GM21619 (cell line): Measurements from ENCODE around the gene NCBP2.
"Not testable (repeated sequence)": the region's sequence is repeated elsewhere in the genome, so short reads cannot be mapped to it uniquely, and the experiment has no call there.

Experiments
- ATAC-seq: cut with Tn5 transposase; IDR thresholded peaks from one replicate; pipeline ENCODE4 v1.9.1; 2021; ENCODE audit not compliant: unreplicated experiment

NCBP2 gene

GRCh38 chr3:196968233-196969133 is 26.2 kb upstream of the NCBP2 start, which contains the start of gene PIGZ:
TSS of gene PIGZ (minus strand) at chr3:196968833. CDS start at chr3:196952031, 16,802 bp downstream.
- ATAC-seq: peak; percentile 56

DNA sequence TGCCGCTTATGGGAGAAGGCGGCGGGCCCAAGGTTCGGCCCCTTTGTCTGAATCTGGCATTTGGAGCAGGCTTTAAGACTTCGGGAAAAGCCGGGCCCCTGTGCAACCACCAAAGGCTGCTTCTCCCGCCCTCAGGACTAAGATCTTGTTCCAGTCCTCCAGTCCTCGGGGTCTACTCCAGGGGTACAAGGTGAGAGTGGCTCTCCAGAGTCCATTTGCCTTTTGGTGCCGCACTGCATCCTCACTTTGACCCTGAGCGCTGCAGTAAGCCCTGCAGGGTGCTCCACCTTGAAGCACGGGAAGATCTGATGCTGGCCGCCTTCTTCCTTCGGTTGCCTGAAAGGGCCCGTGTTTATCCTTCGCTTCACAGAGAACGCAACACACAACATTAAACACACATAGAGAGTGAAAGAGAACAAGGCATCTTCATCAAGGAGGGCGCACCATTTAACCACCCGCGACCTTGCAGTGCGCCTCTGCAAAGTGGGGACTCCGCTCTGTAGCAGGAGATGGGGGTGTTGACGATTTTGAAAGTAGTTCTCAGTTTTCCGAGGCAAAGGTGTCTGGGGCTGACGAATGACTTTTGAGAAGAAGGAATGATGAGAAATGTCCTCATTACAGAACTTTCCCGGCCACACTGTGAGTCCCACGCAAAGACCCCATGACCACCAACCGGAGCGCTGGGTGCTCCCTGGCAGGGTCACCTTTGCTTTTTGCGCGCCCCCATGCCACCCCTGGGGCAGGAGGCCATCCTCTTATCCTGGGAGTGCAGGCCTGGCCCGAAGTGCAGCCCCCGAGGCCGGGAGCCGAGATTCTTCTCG is 25.3 kb upstream of the NCBP2 start:
- ATAC-seq: no peak

- no peak for ATAC-seq
Observed at GRCh38 chr3:196966526-196967401, 24.4 kb upstream of the NCBP2 start.

DNA sequence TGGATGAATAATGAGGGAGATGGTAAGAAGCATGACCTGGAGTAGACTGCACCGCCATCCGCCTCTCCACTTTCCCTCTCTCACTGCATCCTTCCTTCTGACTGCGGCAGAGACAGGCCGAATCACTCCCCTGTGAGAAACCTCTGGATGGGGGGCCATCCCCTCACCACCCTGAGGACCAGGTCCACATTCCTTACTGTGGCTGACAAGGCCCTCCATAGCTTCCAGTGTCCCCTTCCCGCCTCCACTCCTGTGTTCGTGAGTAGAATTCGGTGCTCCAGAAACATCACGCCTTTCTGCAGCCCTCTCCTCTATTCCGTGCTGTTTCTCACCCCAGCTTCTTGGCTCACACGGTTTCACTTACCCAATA is 23.5 kb upstream of the NCBP2 start:
- no peak for ATAC-seq

DNA sequence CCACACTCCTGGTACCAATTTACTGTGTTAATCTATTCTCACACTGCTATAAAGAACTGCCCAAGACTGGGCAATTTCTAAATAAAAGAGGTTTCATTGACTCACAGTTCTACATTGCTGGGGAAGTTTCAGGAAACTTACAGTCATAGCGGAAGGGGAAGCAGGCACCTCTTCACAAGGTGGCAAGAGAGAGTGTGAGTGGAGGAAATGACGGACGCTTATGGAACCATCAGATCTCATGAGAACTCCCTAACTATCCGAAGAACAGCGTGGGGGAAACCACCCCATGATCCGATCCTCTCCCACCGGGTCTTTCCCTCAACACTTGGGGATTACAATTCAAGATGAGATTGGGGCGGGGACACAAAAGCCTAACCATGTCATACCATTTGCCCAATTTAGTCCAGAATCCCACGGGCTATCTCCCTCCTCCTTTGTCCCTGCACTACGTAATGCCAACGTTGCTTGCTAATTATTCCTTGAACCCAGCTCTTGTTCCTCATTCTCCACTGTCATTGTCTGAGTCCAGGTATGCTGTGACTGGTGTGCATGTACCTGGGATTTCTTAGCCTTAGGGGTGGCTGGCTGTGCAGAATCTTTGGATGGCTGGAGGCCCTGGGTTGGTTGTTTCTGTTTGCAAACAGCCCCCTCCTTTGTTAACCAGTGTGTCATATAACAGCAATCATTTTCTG is 22.9 kb upstream of the NCBP2 start:
- no peak for ATAC-seq

- ATAC-seq: no peak
Observed at GRCh38 chr3:196963631-196963953, 21.3 kb upstream of the NCBP2 start.

DNA sequence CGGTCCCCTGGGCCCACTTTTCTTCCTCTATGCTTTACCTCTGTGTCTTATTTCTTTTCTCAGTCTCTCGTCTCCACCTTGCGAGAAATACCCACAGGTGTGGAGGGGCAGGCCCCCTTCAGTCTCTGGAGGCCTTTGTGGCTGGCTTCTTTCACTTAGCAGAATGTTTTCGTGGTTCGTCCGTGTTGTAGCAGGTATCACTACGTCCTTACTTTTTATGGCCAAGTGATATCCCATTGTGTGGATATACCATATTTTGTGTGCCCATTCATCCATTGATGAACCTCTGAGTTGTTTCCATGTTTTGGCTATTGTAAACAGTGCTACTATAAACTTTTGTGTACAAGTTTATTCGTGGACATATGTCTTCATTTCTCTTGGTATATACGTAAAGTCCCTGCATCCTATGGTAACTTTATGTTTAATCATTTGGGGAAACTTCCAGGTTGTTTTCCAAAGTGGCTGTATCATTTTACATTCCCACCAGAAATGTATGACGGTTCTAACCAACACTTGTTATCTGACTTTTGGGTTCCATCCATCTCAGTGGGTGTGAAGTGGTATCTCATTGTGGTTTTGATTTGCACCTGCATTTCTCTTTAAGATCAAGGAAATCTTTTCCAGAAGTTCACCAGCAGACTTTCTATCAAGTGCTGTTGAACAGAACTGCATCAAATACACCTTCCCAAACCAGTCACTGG is 20.8 kb upstream of the NCBP2 start:
- ATAC-seq: no peak

- no peak for ATAC-seq
Observed at GRCh38 chr3:196962108-196962929, 20.0 kb upstream of the NCBP2 start.

DNA sequence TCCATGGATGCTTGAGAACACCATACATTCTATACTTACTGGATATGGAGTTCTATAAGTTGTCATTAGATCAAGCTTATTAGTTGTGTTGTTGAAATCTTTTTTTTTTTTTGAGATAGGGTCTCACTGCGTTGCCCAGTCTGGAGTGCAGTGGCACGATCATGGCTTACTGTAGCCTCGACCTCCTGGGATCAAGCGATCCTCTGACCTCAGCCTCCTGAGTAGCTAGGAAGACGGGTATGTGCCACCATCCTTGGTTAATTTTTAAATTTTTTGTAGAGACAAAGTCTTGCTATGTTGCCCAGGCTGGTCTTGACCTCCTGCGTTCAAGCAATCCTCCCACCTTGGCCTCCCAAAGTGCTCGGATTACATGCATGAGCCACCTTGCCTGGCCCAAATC is 12.5 kb upstream of the NCBP2 start:
- no peak for ATAC-seq

DNA sequence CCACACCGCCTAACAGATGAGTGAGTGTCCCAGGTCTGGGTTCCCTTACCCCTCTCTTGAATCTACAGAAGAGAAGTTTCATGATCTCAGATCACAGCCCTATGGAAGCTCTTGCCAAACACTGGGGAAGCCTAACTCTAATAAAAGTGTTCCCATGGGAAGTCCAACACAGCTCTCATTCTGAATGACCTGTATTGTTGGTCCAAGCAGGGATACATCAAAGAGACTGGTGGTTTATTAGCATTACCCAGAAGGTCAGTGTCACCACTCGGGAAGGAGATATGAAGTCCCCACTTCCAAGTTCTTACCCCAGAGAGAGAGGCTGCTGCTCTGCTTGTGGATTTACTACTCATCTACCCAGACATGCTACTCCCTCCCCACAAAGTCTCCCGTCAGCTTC is 9.0 kb upstream of the NCBP2 start:
- ATAC-seq: no peak

DNA sequence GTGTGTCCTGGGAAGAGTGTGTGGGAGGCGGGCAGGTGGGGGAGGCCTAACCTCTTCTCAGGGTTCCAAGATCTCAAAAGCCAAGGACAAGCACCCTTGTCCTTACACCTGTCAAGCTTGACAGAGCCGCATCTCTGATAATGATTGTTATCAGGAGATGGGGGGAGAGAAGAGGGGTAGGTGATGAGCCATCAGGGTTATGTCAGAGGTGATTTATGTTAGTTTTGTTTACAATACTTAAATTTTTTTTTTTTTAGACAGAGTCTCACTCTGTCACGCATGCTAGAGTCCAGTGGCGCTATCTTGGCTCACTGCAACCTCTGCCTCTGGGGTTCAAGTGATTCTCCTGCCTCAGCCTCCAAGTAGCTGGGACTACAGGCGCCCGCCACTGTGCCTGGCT is 7.4 kb upstream of the NCBP2 start:
- ATAC-seq: no peak

DNA sequence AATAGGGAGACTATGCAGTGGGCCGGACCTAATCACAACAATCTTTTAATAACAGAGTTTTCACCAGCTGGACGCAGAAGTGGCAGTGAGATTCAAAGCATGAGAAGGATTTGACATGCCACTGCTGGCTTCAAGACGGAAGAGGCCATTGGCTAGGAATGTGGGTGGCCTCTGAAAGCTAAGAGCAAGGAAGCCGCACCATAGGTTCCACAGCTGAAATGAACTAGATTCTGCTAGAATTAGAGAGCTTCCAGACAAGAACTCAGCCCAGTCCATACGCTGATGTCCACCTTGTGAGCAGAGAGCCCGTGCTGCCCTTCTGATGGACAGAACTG is 6.9 kb upstream of the NCBP2 start:
- ATAC-seq: no peak

DNA sequence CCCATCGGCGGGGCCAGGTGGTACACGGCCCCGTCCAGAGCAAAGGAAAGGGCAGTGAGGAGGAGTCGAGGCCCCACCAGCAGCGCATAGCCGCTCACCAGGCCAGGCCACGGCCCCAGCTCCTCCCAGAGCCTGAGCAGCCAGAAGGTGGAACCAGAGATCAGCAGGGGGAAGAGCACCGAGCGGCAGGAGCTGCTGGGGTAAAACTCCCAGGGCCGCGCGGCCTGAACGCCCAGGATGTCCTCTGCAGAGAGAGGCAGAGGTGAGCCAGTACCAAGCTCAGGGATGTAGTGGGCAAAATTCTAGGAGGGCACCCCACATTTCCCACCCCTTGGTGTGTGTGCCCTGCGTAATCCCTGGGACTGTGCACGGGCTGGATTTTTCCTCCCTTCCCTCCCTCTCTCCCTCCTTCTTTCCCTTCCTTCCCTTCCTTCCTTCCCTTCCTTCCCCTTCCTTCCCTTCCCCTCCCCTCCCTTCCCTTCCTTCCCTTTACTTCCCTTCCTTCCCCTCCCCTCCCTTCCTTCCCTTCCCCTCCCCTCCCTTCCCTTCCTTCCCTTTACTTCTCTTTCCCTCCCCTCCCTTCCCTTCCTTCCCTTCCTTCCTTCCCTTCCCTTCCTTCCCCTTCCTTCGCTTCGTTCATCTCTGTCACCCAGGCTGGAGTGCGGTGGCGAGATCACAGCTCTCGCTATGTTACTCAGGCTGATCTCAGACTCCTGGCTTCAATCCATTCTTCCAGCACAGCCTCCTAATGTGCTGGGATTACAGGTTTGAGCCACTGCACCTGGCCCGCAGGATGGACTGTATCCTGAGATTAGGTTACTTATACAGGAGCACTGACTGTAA is 6.3 kb upstream of the NCBP2 start:
- ATAC-seq: no peak

DNA sequence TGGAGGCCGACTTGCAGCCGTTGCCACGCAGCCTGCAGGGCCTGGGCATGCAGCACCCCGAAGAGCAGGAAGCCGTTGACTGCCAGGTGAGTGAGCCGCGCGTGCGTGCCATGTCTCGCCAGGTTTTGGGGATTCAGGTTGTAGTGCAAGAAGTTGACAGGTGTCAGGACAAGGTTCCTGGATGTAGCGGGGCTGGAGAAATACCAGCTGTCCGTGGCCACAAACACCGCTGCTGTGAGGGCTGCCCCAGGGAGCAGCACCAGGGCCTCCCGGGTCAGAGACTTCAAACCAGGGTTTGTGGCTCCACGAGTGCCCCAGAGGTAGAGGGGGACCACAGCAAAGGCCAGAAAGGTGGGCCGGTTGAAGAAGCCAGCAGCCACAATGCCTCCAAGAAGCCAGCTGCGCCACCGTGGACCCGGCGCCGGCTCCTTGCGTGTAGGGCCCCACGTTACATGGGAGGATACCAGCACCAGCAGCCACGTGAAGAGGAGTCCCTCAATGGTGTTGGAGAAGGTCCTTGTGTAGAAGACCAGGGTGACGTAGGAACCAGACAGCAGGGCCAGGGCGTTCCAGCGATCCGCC is 5.6 kb upstream of the NCBP2 start:
- no peak for ATAC-seq

- ATAC-seq: no peak
Observed at GRCh38 chr3:196947136-196947859, 5.0 kb upstream of the NCBP2 start.

GRCh38 chr3:196944037-196944790 is 1.9 kb upstream of the NCBP2 start:
- not testable (repeated sequence) for ATAC-seq

GRCh38 chr3:196942915-196943277 is 568 bp upstream of the NCBP2 start:
- peak; percentile 9 for ATAC-seq
